Measurements from ENCODE around the gene CCT7.

DNA sequence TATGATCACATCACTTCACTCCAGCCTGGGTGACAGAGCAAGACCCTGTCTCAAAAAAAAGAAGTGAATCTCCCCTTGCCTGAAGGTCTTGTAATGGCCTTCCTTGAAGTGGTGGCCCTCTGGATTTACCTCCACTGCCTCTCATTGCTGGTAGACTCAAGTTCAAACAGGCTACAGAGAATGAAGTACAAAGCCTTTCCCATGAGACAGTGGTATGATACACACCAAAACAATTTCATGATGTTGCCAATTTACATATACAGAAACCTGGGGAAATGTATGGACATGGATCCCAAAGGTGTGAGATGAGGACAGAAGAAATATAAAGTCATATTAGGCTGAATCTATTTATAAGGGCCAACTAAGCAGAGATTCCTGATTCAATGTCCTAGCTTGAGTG, 36.5 kb upstream of the CCT7 start:
- TF ChIP-seq POLR2AphosphoS2 (IDR thresholded peaks at IDR 0.05; ENCODE audit: low read depth, low read length) = no peak
- TF ChIP-seq NFXL1 (IDR thresholded peaks at IDR 0.05; ENCODE audit: borderline replicate concordance) = no peak
- no peak for TF ChIP-seq LARP7 (IDR thresholded peaks at IDR 0.05)
- no peak for TF ChIP-seq NRF1 (conservative IDR thresholded peaks at IDR 0.05; ENCODE audit: low read depth, low read length)
- TF ChIP-seq NR2C2 (IDR thresholded peaks at IDR 0.05; ENCODE audit: borderline replicate concordance, control insufficient read depth, insufficient read length, low read depth) = no peak
- no peak for TF ChIP-seq SIN3A (IDR thresholded peaks at IDR 0.05; ENCODE audit: low read depth, low read length)
- TF ChIP-seq POLR2A (IDR thresholded peaks at IDR 0.05; ENCODE audit: low read depth, low read length) = no peak
- no peak for TF ChIP-seq TAF1 (IDR thresholded peaks at IDR 0.05; ENCODE audit: borderline replicate concordance, low read depth, low read length)
- TF ChIP-seq, protein P1, sequence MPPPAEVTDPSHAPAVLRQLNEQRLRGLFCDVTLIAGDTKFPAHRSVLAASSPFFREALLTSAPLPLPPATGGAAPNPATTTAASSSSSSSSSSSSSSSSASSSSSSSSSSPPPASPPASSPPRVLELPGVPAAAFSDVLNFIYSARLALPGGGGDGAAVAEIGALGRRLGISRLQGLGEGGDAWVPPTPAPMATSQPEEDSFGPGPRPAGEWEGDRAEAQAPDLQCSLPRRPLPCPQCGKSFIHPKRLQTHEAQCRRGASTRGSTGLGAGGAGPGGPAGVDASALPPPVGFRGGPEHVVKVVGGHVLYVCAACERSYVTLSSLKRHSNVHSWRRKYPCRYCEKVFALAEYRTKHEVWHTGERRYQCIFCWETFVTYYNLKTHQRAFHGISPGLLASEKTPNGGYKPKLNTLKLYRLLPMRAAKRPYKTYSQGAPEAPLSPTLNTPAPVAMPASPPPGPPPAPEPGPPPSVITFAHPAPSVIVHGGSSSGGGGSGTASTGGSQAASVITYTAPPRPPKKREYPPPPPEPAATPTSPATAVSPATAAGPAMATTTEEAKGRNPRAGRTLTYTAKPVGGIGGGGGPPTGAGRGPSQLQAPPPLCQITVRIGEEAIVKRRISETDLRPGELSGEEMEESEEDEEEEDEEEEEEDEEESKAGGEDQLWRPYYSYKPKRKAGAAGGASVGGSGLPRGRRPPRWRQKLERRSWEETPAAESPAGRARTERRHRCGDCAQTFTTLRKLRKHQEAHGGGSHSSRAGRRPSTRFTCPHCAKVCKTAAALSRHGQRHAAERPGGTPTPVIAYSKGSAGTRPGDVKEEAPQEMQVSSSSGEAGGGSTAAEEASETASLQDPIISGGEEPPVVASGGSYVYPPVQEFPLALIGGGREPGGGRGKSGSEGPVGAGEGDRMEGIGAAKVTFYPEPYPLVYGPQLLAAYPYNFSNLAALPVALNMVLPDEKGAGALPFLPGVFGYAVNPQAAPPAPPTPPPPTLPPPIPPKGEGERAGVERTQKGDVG (CRISPR knock-in tag; IDR thresholded peaks at IDR 0.05) = no peak
- no peak for TF ChIP-seq CTCF (IDR thresholded peaks at IDR 0.05 in 2 of 3, conservative IDR thresholded peaks at IDR 0.05 in 1 of 3; ENCODE audit: control insufficient read depth in 2 of 3, extremely low read depth in 1 of 3, insufficient read depth in 1 of 3, low read depth in 3 of 3, low read length in 3 of 3)
- no peak for TF ChIP-seq EZH2 (IDR thresholded peaks at IDR 0.05; ENCODE audit: borderline replicate concordance, control insufficient read depth, low read depth, low read length)
